Endometrial microvascular endothelial cells (primary cell): ENCODE measurements around the gene NFKBIB. TPM values are rescaled to one million over a fixed set of nuclear protein-coding genes. Genes with fewer than 3 reads are reported as not detected.

Experiments
- in situ Hi-C: cut with HindIII; loops from 2 replicates; pipeline ENCODE4 v1.10.0; 2017; ENCODE audit warnings: low sequenced_read_pairs, low pct_unique_long_range_greater_than_20kb; ENCODE audit errors: inconsistent ontology term
- total RNA-seq: library from RNA; depleted of rRNA; stranded (reverse); fragments of >200 nt; gene quantifications from one replicate; pipeline ENCODE4 v1.2.3, GENCODE V29; 2015; ENCODE audit errors: inconsistent ontology term

NFKBIB gene
- total RNA-seq, 1 donor from 2014 or later = 31.4 TPM

DNA sequence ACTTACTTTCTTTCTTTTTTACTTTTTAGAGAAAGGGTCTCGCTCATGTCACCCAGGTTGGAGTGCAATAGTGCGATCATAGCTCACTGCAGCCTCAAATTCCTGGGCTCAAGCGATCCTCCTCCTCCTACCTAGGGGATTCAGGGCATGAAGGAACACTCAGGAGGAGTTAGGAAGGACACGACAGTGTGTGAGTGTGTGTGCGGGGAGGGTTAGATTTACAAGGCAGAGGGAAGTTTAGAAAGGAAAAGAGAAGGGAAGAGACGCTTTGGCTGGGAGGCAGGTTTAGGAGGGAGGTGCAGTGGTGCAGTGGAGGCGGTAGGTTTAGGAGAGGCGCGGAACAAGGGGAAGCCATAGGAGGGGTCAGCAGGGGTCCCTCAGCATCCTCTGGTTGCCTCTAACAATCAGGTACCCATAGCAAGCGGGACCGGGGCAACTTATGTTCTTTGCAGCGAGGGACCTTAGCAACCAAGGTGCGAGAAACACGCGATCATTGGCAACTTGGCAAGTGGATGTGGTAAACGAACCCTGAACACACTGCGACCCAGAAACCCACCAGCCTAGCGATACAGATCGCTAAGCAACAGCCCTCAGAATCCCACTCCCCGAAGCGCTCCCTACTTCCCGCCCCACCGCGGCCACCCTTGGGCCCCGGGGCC lies 852 bp upstream of the NFKBIB start:
- in situ Hi-C loops = no loop called here

DNA sequence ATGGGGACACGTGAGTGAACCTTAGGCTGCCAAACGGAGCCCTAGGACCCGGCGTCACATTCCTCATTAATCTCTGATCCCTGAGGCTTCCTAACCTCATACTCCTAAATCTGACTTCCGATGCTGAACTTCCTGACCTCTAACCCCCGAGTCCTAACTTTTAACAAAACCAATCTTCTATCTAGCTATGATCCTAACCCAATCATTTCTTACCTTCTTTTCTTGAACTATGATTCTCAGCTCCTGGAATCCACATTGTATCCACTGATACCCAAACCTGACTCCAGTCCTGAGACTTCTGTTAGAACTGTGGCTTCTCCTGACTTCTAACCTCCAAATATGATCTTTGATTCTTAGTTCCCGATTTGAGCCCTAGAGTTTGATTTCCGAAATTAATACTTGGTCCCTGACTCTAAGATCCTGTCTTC lies 447 bp downstream of the NFKBIB start:
- in situ Hi-C loops = no loop called here

DNA sequence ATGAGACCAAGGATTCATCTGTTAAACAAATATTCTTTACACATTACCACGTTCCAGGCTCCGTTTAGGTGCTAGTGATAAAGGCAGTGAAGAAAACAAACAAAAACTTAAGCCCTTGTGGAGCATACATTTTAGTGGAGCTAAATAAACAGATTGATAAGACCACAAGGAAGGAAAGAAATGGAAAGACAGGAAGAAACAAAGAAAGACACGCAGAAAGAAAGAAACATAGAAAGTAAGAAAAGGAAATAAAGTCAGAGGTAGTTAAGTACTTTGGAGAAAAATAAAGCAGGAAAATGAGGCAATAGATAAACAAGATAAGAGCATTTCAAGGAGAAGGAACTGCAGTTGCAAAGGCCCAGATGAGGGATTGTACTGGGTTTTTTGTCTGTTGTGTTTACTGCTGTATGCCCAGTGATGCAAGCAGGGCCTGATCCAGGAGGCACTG lies 998 bp downstream of the NFKBIB start:
- in situ Hi-C loops = no loop called here

DNA sequence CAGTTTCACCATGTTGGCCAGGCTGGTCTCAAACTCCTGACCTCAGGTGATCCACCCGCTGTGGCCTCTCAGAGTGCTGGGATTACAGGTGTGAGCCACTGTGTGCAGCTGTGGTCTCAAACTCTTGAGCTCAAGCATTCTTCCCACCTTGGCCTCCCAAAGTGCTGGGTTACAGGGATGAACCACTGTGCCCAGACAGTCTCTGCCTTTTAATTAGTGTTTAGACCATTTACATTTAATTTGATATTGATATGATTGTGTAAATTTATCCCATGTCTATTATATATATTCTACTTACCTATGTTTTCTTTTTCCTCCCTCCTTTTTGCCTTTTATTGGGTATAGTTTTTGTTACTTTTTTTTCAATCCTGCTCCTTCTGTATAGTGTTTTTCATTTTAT lies 1.9 kb downstream of the NFKBIB start:
- in situ Hi-C loops = no loop called here

- in situ Hi-C loops = no loop called here
Measured at GRCh38 chr19:38904581-38905539, 5.1 kb downstream of the NFKBIB start.

GRCh38 chr19:38905620-38906019 lies 5.9 kb downstream of the NFKBIB start:
- in situ Hi-C loops = no loop called here

DNA sequence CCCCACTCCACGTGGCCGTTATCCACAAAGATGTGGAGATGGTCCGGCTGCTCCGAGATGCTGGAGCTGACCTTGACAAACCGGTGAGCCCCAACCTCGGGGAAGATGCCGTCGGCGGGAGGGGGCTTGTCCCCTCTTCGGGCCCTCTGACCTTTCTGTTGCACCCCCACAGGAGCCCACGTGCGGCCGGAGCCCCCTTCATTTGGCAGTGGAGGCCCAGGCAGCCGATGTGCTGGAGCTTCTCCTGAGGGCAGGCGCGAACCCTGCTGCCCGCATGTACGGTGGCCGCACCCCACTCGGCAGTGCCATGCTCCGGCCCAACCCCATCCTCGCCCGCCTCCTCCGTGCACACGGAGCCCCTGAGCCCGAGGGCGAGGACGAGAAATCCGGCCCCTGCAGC lies 7.5 kb downstream of the NFKBIB start:
- in situ Hi-C loops = no loop called here

- in situ Hi-C loops = no loop called here
Measured at GRCh38 chr19:38907670-38908069, 7.9 kb downstream of the NFKBIB start.

- in situ Hi-C loops = no loop called here
Measured at GRCh38 chr19:38908911-38909310, 9.1 kb downstream of the NFKBIB start.

- in situ Hi-C loops = no loop called here
Measured at GRCh38 chr19:38910488-38910887, 10.7 kb downstream of the NFKBIB start.

- in situ Hi-C loops = no loop called here
Measured at GRCh38 chr19:38911388-38912001, 11.7 kb downstream of the NFKBIB start.

- in situ Hi-C loops = no loop called here
Measured at GRCh38 chr19:38912600-38913514, 13.1 kb downstream of the NFKBIB start.

- in situ Hi-C loops = no loop called here
Measured at GRCh38 chr19:38913958-38914357, 14.2 kb downstream of the NFKBIB start.

DNA sequence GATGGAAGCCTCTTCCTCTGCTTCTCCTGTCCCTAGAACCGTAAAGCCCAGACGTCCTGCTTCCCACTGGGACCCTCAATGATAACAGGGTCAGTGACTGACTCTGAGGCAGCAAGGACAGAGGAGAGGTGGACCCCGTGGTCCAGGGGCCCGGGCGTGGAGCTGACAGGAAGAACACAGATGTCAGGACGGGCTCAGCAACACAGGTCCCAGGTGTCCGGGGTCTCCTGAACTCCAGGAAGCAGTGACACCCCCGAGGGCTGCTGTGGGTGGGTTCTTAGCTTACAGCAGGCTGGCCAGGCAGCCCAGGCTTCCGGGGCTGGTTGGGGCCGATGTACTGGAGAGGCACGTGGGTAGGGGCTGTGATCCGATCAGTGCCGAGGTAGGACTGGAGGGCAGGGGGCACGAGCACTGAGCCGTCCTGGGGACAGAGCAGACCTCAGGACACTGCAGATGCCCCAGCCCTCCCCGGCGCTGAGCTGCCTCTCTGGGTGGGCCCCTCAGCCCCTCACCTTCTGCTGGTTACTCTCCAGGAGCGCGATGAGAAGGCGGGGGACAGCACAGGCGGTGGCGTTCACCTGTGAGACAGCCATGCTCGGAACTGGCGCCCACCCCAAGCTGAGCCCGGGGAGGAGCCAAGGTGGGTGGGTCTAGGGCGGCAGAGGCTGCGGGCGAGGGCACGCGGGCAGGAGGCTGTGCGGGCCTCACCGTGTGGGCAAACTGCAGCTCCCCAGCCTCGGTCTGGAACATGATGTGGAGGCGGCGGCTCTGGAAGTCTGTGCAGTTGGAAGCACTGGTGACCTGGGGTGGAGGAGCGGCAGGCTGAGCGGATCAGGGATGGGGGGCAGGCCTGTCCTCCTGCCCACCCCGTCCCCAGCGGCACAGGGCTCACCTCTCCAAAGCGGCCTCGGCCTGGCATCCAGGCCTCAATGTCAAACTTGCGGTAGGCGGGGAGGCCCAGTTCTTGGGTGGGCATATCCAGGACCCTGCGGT lies 15.9 kb downstream of the NFKBIB start:
- in situ Hi-C loops = no loop called here

GRCh38 chr19:38917516-38917915 lies 17.7 kb downstream of the NFKBIB start:
- in situ Hi-C loops = no loop called here

GRCh38 chr19:38917921-38918491 lies 18.2 kb downstream of the NFKBIB start:
- in situ Hi-C loops = no loop called here

GRCh38 chr19:38918526-38918925 lies 18.8 kb downstream of the NFKBIB start:
- in situ Hi-C loops = no loop called here
